NCI-H2107 (cell line): Measurements from ENCODE around the gene DRAXIN.

Experiments used
- DNase-seq: peaks from one replicate; lab custom pipeline; 2025; lab: John Stamatoyannopoulos, UW

Gene DRAXIN

DNA sequence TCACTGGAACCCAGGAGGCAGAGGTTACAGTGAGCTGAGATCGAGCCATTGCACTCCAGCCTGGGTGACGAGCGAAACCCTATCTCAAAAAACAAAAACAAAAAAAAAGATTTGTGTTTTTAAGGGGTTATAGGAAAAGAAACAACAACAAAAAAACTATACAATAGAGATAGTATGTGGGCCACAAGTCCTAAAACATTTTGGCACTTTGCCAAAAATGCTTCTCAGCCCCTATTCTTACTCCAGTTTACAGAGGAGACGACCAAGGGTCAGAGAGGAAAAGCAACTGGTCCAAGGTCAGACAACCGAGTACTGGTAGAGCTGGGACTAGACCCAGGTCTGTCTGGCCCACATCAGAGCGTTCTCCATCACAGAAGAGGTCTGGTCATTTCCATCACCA, 33.9 kb upstream of the DRAXIN start:
- no peak for DNase-seq

DNA sequence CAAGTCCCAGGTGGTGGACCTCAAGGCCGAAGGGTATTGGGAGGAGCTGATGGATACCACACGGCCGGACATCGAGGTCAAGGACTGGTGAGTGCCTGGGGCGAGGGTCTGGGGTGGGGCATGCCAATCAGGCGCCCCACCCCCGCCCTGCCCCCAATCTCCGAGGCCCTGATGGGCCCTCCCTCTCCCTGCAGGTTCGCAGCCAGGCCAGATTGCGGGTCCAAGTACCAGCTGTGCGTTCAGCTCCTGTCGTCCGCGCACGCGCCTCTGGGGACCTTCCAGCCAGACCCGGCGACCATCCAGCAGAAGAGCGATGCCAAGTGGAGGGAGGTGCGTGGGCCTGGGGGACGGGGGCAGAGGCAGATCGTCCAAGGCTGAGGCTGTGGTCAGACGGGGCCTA, 33.0 kb upstream of the DRAXIN start:
- no peak for DNase-seq

DNA sequence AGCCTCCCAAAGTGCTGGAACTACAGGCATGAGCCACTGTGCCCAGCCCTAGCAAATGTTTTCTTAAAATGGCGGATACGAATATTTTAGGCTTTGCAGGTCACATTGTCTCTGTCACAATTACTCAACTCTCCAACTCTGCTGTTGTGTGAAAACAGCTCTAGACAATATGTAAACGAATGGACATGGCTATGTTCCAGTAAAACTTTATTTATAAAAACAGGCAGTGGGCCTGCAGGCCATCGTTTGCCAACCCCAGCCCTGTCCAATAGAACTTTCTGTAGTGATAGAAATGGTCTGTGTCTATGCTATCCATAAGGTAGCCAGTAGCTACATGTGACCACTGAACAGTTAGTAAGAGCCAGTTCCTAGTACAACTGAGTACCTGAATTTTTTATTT, 31.8 kb upstream of the DRAXIN start:
- DNase-seq, result no peak

DNA sequence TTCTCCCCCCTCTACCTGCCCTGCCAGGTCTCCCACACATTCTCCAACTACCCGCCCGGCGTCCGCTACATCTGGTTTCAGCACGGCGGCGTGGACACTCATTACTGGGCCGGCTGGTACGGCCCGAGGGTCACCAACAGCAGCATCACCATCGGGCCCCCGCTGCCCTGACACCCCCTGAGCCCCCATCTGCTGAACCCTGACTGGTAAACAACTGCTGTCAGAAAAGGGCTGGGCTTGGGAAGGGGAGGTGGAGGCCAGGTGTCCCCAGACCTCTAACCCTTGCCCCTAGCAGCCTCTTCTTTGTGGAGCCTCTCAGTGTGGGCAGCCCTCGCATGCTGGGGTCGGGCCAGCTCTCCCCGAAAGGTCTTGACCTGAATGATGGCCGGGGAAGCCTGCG, 30.4 kb upstream of the DRAXIN start:
- DNase-seq, result no peak

DNA sequence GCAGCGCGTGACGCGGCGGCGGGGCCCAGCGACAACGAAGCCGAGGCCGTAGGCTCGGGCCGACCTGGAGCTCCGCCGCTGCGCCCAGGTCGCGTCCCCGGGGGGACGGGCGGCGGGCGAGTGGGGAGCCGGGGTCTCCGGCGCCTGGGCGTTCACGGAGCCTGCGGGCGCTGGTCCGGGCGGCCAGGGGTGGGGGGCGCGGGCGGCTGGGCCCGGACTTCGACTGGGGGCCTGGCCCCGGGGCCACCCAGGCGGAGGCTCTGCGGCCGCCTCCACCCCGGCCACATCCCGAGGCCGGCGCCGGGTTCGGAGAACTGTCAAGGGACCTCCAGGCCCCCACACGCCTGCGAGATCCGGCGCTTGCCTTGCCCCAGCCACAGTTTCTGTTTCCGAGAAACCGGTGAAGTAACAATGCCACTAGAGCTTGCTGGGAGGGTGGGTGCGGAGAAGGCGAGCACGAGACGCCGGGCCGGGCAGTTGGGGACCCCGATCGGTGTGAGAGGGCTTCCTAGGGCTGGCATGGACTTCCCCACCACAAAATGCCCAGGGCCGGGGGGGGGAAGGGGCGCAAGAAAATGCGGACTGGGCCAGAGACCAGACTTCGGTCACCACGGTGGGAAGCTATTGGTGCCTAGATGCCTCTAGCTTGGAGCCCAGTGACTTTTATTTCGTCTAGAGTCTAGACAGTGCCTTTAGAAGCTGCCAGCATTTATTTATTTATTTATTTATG, 27.0 kb upstream of the DRAXIN start:
- DNase-seq, result no peak

DNA sequence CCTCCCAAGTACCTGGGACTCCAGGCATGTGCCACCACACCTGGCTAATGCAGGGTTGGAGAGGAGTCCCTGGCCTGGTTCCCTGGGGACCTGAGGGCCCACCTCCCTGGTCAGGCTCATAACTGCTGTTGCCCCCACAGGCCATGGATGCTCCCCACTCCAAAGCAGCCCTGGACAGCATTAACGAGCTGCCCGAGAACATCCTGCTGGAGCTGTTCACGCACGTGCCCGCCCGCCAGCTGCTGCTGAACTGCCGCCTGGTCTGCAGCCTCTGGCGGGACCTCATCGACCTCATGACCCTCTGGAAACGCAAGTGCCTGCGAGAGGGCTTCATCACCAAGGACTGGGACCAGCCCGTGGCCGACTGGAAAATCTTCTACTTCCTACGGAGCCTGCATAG, 23.0 kb upstream of the DRAXIN start:
- no peak for DNase-seq

DNA sequence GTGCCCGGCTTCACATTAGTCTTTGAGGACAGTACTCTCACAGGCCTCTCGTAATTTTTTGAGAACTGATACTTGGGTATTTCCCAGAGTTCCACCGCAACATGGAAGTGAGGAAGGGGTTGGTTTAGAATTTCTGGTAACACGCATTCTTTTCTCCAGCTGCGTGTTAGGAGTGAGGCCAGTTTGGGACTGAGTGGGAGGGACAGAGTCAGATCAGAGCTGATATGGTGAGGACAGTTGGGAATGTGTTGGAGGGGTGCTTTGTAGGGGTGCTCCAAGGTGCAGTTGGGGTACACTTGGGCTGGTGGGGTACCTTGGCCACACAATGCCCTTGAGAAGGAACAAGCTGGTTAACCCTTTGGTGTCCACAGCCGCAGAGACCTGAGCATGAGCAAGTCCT, 20.8 kb upstream of the DRAXIN start:
- DNase-seq, result no peak

DNA sequence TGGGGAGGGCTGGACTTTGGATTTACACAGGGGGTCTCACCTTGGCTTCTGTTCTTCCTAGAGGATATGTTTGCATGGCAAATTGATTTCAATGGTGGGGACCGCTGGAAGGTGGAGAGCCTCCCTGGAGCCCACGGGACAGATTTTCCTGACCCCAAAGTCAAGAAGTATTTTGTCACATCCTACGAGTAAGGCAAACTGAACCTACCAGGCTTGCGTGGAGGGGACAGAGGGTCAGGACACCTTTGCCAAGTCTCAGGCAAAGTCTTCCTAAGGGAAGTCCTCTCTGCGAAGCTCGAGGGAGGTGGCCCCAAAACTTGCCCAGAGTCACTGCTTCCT, 20.3 kb upstream of the DRAXIN start:
- DNase-seq, result no peak

DNA sequence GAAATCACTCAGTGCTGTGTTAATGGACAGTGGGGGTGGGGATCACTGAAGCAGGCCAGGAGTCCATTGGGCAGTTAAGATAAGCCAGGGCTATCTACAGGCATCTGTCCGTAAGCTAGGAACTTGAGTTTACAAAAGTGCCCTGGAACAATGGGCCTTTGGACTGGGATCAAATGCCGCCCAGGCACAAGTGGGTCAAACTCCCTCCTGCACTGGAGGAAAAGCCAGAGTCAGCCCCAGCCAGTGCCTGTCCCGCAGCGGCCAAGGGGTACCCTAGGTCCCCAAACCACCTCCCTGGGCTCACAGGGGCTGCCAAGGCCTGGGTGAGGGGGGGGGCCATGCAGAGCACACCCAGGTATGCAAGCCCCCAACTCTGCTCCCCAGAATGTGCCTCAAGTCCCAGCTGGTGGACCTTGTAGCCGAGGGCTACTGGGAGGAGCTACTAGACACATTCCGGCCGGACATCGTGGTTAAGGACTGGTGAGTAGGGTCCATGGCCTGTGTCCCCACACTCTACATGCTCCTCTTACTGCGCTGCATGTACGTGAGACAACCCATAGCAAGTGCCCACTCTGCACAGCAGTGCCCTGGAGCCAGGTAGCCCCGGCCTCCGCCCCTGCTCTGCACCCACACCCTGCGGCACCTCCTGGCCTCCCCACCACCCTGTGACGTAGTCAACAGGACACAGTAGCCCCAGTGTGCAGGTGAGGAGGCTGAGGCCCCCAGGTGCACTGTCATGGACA, 19.8 kb upstream of the DRAXIN start:
- DNase-seq, result no peak

DNA sequence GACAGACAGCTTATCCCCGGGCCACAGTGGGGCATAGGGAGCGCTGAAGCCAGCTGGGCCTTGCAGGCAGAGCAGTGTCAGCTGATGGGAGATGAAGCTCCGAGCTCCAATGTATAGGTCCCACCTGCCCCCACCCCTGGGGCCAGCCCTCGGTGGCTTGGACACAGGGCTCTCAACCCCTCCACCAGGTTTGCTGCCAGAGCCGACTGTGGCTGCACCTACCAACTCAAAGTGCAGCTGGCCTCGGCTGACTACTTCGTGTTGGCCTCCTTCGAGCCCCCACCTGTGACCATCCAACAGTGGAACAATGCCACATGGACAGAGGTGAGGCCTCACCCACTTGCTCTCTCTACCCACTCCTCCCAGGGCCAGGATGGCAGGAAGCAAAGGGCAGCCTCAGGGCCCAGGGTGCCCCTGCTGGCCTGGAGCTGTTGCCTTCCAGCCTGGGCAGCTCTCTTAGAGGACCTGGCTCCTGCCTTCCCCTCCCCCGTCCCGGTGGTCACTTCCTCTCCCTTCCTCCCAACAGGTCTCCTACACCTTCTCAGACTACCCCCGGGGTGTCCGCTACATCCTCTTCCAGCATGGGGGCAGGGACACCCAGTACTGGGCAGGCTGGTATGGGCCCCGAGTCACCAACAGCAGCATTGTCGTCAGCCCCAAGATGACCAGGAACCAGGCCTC, 18.3 kb upstream of the DRAXIN start:
- no peak for DNase-seq

DNA sequence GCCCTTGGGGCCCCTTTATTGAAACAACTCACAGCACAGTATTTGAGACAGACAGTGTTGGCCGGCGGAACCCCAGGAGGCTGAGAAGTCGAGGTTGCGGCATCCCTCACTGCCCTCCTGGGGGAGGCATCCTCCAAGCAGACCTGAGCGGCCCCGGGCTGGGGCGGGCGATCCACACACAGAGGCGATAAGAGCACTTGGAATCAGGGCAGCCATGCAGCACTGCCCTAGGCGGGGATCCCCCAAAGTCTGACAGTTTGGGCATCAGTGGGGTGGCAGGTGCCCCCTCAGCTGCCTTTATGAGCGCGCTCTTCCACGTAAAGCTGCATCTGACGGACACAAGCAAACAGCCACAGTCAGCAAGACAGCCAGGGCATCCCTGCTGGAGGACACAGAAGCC, 17.0 kb upstream of the DRAXIN start:
- no peak for DNase-seq

DNA sequence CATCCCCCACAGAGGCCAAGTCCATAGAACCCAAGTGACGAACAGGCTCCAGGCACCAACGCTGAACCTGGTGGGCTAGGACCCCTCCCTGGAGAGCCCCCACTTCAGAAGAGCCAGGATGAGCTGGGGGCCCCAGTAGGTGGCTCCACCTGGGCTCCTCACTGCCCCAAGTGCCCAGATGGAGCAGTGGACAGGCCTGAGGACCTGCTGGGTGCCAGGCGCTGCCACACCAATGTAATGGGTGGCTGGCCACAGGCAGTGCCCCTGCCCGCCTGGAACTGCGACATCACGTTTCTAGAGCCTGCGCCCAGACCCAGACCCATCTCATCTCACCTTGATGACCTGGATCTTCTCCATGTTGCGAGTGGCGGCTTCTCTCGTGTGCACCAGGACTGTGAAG, 16.2 kb upstream of the DRAXIN start:
- no peak for DNase-seq

DNA sequence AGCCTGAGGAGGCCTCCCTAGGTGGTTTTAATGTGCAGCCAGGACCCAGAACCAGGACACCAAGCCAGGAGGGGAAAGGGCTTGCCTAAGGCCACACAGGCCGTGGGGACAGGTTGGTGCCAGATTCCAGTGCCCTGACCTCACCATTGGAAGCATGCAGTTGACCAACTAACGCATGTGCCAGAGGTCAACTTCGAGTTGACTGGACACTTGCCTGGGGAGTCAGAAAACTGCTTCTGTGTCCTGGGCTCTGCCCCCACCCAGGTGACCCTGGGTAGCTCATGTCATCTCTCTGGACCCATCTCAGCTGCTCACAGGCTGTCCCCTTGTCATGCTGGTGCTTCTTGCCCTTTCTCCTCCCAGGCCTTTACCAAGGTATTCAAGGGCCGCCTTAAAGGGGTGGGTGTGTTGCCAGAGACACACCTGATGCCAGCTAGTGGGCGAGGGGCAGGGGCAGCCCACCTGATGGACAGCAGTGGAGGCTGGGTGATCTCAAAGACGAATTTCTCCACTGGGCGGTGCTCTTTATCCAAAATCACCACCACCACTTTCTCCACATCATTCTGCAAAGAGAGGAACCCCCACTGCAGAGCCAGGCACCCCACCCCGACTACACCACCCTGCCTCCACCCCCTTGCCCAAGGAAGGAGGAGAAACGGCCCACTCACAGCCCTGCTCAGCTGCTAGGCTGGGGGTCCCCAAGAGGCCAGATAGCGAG, 15.0 kb upstream of the DRAXIN start:
- DNase-seq, result no peak

DNA sequence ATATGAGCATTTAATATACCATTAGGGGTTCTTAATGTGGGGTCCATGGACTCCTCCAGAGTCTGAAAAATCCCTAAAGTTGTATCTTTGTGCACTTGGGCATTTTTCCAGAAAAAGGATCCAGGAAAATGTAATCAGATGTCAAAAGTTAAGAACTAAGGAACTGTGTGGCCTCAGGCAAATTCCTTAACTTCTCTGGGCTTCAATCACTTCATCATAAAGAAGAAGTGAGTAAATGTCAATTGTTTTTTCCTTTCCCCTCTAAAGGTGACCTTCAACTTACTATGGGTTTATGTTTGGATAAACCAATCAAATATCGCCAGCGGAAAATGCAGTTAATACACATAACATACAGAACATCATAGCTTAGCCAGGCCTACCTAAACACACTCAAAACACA, 13.1 kb upstream of the DRAXIN start:
- no peak for DNase-seq

DNA sequence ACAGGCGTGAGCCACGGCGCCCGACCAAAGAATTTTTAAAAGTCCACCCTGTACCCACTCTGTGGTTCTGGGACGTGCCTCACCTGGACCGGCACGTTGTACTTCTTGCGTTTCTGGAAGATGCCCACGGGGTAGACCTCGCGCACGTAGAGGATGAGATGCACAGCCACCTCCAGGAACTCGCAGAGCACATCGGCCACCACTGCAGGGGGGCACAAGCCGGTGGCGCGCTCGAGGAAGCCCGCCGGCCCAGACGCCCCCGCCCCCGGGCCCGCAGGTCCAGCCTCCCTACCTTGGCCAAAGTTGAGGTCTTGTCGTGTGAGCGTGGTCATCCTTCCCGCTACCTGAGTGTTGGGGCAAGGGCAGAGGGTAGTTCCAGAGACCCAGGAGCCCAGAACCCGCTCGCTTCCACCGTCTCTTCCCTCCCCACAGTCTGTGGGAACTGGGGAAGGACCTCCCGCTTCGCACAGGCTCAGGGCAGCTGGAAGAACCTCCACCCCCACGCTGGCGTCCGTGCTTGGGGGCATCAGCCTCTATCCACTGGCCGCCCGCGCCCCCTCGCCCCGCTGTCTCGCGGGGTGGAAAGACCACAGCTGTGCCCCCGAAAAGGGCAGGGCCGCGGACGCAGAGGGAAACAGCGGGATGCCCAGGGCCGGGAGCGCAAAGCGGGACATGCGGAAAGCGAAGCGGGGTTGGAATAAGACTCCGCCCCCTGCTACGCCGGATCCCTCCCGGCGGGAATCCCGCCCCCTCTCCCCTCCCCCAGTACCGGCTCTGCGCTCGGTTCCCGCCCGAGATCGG, 11.0 kb upstream of the DRAXIN start:
- no peak for DNase-seq

DNA sequence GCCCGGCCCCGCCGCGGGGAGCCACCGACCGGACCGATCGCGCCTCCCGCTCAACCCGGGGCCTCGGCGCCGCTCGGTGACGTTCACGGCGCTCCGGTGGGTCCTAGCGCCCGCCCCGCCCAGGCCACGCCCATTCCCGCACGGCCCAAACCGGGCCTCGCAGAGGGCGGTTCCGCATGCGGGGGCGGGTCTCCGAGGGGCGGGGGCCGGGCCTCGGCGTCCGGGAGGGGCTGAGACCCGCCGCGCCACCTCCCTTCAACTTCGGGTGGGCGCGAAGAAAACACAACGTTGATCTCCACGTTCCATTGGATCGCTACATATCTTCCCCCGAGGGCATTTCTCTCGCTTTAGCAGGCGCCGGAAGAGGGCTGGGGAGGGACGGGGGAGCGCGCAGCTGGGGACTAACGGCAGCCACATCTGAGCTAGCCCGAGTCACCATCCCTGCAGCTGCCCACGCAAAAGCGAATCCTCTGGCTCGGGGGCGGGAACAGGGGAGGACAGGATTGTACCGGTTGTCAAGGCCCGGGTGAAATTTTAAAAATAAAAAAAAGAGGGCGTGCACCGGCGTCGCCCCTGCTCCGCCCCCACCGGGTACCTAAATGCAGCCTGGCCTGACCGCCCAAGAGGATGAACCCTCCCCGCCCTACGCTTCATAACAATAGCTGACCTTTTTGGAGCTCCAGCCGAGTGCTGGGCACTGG, 10.3 kb upstream of the DRAXIN start, which contains the start of gene MAD2L2:
MAD2L2 (minus strand) TSS at position 78 of the 701 bp plus-strand sequence. CDS start 547 bp downstream, outside the sequence.
- DNase-seq, result no peak

DNA sequence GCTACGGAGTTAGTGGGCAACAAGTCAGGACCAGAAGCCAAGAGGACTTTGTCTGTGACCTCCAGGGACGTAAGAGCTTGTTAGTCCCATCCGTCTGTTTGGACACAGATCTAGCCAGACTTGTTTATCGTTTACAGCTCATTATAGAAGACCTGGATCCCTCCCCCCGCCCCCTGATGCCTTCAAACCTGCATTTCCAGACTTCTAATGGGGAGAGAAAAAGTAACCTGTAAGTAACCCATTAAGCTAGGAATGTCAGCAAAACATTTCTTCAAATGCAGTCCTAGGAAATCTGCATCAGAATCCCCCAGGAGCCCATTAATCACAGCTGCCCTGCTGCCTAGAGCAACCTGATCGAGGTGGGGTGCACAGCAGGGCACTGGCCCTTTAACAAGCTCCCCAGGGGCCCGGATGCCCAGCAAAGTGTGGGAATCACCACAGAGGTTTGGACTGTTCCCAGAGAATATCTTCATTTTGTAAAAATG, 9.2 kb upstream of the DRAXIN start:
- DNase-seq, result no peak

DNA sequence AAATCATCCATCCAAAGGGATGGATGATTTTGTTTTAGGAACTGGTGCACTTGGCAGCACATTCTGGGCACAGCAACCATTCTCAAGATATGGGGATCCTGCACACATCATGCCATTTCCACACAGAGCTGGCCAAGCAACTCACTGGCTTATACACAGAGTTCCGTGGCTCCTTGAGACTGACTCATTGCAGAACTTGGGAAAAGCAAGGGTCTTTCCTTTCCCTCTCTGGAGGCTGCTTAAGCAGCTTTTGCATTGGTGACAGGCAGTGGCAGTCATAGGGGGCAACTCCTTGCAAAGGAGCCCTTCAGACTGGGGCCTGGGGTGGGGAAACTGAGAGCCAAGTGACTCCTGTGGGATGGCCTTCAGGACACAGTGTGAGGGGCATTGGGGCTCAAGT, 8.7 kb upstream of the DRAXIN start:
- no peak for DNase-seq

DNA sequence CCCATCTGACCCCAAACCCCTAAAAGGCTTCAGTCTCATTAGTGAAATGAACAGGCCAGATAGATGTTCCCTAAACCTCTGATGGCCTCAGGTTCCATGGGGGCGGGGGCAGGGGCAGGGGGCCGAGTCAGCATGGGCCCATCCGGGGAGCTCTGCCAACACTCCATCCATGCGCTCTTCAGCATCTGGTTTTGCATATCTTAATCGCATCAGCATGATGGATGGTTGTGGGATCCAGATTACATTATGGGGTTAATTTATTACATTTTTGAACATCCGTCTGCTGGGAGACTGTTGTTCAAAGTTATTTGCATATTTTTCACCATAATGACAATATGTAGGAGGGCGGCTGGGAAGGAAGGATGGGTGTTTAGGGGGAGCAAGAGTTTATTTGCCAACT, 7.4 kb upstream of the DRAXIN start:
- DNase-seq, result no peak

DNA sequence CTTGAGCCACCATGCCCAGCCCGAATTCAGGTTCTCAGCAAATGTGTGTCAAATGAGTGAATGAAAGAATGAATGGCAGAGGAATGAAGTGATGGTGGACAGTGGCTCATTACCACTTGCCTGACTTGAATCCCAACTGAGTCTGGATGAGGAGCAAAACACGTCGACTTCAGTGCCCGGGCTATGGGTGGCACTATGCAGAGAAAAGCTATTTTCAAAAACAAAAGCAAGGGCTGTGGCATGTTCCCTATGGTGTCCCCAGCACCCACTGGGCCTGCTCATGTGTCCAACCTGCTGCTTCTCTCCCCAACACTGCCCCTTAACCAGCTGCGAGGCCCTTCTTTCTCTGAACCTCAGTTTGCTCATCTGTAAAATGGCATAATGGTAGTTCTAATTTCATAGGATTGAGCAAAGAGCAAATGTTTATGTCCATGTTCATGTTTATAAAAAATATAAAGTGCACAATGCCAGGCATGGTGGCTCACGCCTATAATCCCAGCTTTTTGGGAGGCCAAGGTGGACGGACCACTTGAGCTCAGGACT, 6.2 kb upstream of the DRAXIN start:
- no peak for DNase-seq

DNA sequence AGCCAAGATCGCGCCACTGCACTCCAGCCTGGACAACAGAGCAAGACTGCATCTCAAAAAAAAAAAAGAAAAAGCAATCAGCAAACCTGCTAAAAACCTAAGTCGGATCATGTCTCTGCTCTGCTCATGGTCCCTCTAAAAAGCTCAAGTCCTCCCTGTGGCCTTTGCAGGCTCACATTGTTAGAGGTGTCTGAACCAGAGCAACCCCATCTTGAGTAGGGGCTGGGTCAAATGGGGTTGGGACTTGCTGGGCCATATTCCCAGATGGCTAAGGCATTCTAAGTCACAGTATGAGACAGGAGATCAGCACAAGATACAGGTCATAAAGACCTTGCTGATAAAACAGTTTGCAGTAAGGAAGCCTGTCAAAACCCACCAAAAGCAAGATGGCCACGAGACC, 3.0 kb upstream of the DRAXIN start:
- DNase-seq, result no peak
